ENCODE measurements around the gene OLFM1. TPM values are rescaled to one million over a fixed set of nuclear protein-coding genes. Genes with fewer than 3 reads are reported as not detected.
"Not testable (repeated sequence)": the region's sequence is repeated elsewhere in the genome, so short reads cannot be mapped to it uniquely, and the experiment has no call there.

The OLFM1 gene
- total and polyA plus RNA-seq, 4 experiments from 2014 or later = not detected

DNA sequence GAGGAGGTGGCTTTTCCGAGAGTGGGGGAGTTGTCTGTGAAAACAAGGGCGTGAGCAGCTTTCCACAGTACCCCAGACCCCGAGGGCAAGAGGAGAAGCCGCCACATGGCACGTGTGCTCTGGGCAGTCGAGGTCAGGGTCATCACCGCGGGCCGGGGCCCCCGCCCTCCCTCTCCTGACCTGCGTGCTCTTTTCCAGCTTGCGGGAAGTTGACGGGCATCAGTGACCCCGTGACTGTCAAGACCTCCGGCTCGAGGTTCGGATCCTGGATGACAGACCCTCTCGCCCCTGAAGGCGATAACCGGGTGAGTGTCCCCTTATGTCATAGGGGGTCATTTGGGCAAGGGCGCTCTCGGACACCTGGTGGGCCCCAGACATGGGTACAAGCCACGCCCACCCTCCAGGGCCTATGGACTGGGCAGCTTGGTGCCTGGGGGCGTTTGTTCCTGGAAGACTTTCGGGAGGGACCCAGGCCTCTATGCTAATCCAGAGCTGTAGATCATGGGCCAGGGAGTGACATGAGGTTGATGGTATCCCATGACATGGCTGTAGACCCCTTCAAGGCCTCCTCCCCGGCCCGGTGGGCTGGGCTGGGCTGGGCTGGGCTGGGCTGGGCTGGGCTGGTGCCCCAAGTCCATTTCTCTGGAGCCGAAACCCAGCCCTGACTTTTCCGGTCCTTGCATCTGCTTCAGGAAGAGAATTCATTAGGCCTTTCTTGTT, 19.2 kb downstream of the OLFM1 start:
- no peak overlapping the region for H3K4me3 Mint-ChIP-seq
- no peaks in the 10 kb centered on the region for H3K4me1 ChIP-seq (ENCODE audit: insufficient read depth, low read length)
- no peaks in the 10 kb centered on the region for H3K9me3 ChIP-seq (ENCODE audit: control insufficient read depth in 1 of 2, low read length in 2 of 2)
- CTCF ChIA-PET (ENCODE audit: partially characterized antibody) = no interaction called here
- peaks cover 5 to 21% of the 10 kb centered on the region in 2 donors for H3K27me3 Mint-ChIP-seq
- POLR2A ChIA-PET (ENCODE audit: partially characterized antibody) = no interaction called here
- H3K27ac Mint-ChIP-seq = no peak overlapping the region
- H3K9me3 Mint-ChIP-seq = no peaks in the 10 kb centered on the region
- DNase-seq = no peak
- no peaks in the 10 kb centered on the region for H3K27me3 ChIP-seq (ENCODE audit: insufficient read depth, low read length)
- H3K27ac ChIP-seq (ENCODE audit: low read depth, low read length) = no peak overlapping the region
- no peaks in the 10 kb centered on the region for H3K36me3 ChIP-seq (ENCODE audit: insufficient read depth, low read length)
- intact Hi-C loops (cut with micrococcal nuclease) = no loop called here
- H3K4me3 ChIP-seq (ENCODE audit: low read length in 2 of 2) = no peak overlapping the region
- H3K36me3 Mint-ChIP-seq = no peaks in the 10 kb centered on the region
- no peaks in the 10 kb centered on the region for H3K4me1 Mint-ChIP-seq

DNA sequence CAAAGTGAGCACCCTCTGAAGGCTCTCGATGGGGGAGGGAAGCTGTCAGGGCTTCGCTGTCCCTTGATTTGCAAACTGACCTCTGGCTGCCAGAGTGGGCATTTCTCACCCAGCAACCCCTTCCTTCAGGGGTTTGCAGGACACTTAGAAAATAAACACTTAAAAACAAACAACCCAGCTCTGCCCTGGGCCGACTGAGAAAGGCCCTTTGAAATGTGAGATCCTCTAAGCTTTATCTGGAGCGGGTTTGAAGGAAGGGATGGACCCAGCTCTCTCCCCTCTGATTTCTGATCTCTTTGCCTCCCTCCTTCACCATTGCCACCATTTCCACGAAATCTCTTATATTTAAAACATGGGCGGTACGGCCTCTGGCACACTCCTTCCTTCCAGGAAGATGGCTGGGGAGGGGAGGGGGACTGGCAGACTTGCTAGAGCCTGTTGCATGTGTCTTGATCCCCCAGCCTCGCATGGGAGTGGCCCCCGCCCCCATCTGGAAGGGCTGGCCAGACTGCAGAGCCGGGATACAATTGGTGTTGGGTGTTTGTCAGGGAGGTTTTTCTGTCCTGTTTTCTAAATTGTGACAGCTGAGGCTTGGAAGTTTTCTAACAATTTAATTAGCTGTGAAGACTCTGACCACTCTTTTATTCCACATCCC, 20.2 kb downstream of the OLFM1 start:
- H3K9me3 ChIP-seq (ENCODE audit: control insufficient read depth in 1 of 2, low read length in 2 of 2) = no peaks in the 10 kb centered on the region
- no peak overlapping the region for H3K27ac ChIP-seq (ENCODE audit: low read depth, low read length)
- POLR2A ChIA-PET (ENCODE audit: partially characterized antibody) = no interaction called here
- no peak for DNase-seq
- CTCF ChIA-PET (ENCODE audit: partially characterized antibody) = no interaction called here
- no peaks in the 10 kb centered on the region for H3K36me3 Mint-ChIP-seq
- H3K4me3 ChIP-seq (ENCODE audit: low read length in 2 of 2) = no peak overlapping the region
- no peaks in the 10 kb centered on the region for H3K36me3 ChIP-seq (ENCODE audit: insufficient read depth, low read length)
- no peaks in the 10 kb centered on the region for H3K4me1 Mint-ChIP-seq
- no peaks in the 10 kb centered on the region for H3K27me3 ChIP-seq (ENCODE audit: insufficient read depth, low read length)
- H3K27me3 Mint-ChIP-seq = peaks cover 8 to 21% of the 10 kb centered on the region in 2 donors
- H3K9me3 Mint-ChIP-seq = no peaks in the 10 kb centered on the region
- no peak overlapping the region for H3K4me3 Mint-ChIP-seq
- H3K27ac Mint-ChIP-seq = no peak overlapping the region
- H3K4me1 ChIP-seq (ENCODE audit: insufficient read depth, low read length) = no peaks in the 10 kb centered on the region
- intact Hi-C loops (cut with micrococcal nuclease) = no loop called here

DNA sequence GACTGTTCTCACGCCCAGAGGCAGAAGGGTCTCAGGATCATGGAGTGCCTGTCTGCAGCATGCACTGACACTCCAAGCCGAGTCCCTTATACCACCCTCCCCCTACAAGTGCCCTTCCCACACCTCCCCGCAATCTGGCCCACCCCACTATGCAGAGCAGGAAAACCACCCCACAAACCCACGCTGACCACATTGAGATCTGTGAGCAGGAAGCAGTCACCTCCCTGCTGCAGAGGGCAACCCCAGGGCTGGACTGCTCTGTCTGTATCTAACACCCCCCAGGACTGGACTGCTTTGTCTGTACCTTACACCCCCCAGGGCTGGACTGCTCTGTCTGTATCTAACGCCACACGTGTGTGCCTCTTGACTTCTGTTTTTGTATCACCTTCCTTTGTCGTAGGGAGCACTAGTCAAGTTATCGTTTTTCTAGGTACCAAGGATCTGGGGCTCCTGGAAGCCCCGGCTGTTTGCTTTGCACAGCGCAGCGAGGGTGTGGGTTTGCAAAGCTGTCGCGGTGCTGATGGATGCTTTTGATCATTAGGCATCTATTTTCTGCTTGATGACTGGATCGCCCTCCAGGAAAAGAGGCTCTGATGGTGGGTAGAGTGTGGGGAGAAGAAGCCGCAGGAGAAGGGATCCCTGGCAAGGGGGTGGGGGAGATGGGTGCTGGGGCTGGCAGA, 21.5 kb downstream of the OLFM1 start:
- peaks cover 4 to 17% of the 10 kb centered on the region in 2 donors for H3K27me3 Mint-ChIP-seq
- no peaks in the 10 kb centered on the region for H3K27me3 ChIP-seq (ENCODE audit: insufficient read depth, low read length)
- no peak overlapping the region for H3K27ac ChIP-seq (ENCODE audit: low read depth, low read length)
- no peaks in the 10 kb centered on the region for H3K4me1 ChIP-seq (ENCODE audit: insufficient read depth, low read length)
- peak overlapping the region in 1 of 7 donors; percentile 64 for H3K27ac Mint-ChIP-seq
- H3K36me3 Mint-ChIP-seq = no peaks in the 10 kb centered on the region
- H3K4me3 ChIP-seq (ENCODE audit: low read length in 2 of 2) = no peak overlapping the region
- intact Hi-C loops (cut with micrococcal nuclease) = no loop called here
- POLR2A ChIA-PET (ENCODE audit: partially characterized antibody) = no interaction called here
- no peaks in the 10 kb centered on the region for H3K4me1 Mint-ChIP-seq
- CTCF ChIA-PET (ENCODE audit: partially characterized antibody) = no interaction called here
- no peak for DNase-seq
- no peaks in the 10 kb centered on the region for H3K9me3 ChIP-seq (ENCODE audit: control insufficient read depth in 1 of 2, low read length in 2 of 2)
- H3K36me3 ChIP-seq (ENCODE audit: insufficient read depth, low read length) = no peaks in the 10 kb centered on the region
- no peaks in the 10 kb centered on the region for H3K9me3 Mint-ChIP-seq
- no peak overlapping the region for H3K4me3 Mint-ChIP-seq

DNA sequence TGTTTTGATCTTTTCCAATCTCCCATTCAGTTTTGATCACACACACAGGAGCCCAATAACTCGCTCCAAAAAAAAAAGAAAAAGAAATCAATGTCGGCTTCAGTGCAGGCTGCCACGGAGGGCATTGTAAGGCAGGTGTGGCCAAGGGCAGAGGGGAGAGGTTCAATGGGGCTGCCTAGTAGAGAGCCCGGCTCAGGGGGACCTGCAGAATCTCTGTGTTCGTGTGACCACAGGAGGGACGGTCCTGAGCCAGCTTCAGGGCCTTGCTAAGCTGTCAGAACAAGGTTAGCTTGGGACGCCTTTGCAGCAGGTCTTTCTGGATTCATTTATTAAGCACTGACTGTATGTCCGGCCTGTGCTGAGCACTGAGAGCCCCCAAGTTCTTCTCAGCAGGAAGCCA, 22.2 kb downstream of the OLFM1 start:
- Histone ChIP-seq H3K9me3 (ENCODE audit: control insufficient read depth in 1 of 2, low read length in 2 of 2) (no peaks in the 10 kb centered on the region), H3K36me3 (ENCODE audit: insufficient read depth, low read length) (no peaks in the 10 kb centered on the region), H3K27me3 (ENCODE audit: insufficient read depth, low read length) (no peaks in the 10 kb centered on the region), H3K4me1 (ENCODE audit: insufficient read depth, low read length) (no peaks in the 10 kb centered on the region), H3K27ac (ENCODE audit: low read depth, low read length) (no peak overlapping the region), H3K4me3 (ENCODE audit: low read length in 2 of 2) (no peak overlapping the region)
- intact Hi-C loops (cut with micrococcal nuclease) = no loop called here
- DNase-seq = no peak
- no peaks in the 10 kb centered on the region for H3K9me3 Mint-ChIP-seq
- no peaks in the 10 kb centered on the region for H3K4me1 Mint-ChIP-seq
- peaks cover 4 to 16% of the 10 kb centered on the region in 2 donors for H3K27me3 Mint-ChIP-seq
- no peaks in the 10 kb centered on the region for H3K36me3 Mint-ChIP-seq
- POLR2A ChIA-PET (ENCODE audit: partially characterized antibody) = no interaction called here
- CTCF ChIA-PET (ENCODE audit: partially characterized antibody) = no interaction called here
- peak overlapping the region in 1 of 8 donors; percentile 42 for H3K4me3 Mint-ChIP-seq
- H3K27ac Mint-ChIP-seq = no peak overlapping the region

DNA sequence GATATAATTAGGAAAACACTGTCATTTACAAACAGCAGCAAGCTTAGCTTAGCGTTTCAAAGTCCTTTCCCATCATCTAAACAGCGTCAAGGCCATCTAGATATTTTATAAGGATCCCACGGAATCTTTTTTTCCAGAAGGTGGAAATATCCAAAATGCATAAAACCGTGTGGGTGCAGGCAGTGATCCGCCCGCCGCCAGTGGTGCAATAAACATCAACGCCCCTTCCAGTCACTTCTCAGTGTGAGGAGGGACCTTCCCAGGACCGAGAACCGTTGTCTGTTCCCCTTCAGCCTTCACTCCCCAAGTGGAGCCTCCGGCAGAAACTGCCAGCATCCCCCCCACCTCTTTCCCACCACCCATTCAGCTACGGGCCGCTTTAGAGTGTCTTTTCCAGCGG, 22.9 kb downstream of the OLFM1 start:
- H3K27me3 ChIP-seq (ENCODE audit: insufficient read depth, low read length) = no peaks in the 10 kb centered on the region
- H3K27ac Mint-ChIP-seq = no peak overlapping the region
- intact Hi-C loops (cut with micrococcal nuclease) = no loop called here

DNA sequence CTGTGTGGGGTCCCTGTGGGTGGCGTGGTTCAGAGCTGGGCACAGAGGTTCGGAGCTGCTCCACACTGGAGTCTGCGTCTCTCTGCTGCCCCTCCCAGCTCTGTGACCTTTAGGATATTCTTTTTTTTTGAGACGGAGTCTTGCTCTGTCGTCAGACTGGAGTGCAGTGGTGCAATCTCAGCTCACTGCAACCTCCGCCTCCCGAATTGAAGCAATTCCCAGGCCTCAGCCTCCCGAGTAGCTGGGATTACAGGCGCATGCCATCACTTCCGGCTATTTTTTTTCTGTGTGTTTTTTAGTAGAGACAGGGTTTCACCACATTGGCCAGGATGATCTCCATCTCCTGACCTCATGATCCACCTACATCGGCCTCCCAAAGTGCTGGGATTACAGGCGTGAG, 24.1 kb downstream of the OLFM1 start:
- intact Hi-C loops (cut with micrococcal nuclease) = not testable (repeated sequence)

More for the DNA sequence above, 22.9 kb downstream of the OLFM1 start:
- Mint-ChIP-seq H3K27me3 (peaks cover 4 to 16% of the 10 kb centered on the region in 2 donors), H3K9me3 (no peaks in the 10 kb centered on the region), H3K4me1 (no peaks in the 10 kb centered on the region), H3K4me3 (no peak overlapping the region), H3K36me3 (no peaks in the 10 kb centered on the region)
- Histone ChIP-seq H3K27ac (ENCODE audit: low read depth, low read length) (no peak overlapping the region), H3K9me3 (ENCODE audit: control insufficient read depth in 1 of 2, low read length in 2 of 2) (no peaks in the 10 kb centered on the region), H3K4me3 (ENCODE audit: low read length in 2 of 2) (no peak overlapping the region), H3K36me3 (ENCODE audit: insufficient read depth, low read length) (no peaks in the 10 kb centered on the region), H3K4me1 (ENCODE audit: insufficient read depth, low read length) (no peaks in the 10 kb centered on the region)
- POLR2A ChIA-PET (ENCODE audit: partially characterized antibody) = no interaction called here
- CTCF ChIA-PET (ENCODE audit: partially characterized antibody) = no interaction called here
- no peak for DNase-seq

DNA sequence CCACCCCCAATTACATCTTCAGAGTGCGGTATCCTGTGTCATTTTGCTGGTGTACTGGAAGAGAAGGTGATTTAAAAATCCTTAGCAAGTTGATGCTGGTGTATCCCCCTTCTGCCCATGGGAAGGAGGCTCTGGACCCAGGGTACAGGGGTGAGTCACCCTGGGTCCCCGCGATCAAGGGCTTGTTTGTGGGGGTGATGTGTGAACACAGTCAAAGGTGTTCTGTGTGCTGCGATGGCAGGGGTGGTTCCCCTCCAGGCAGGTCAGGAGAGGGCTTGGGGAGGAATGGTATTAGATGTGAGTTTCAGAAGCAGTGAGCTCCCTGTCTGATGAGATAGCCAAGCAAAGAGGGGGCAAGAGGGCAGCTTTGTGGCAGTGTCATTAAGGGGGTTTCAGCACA, 28.9 kb downstream of the OLFM1 start:
- DNase-seq = no peak
- H3K9me3 ChIP-seq (ENCODE audit: control insufficient read depth in 1 of 2, low read length in 2 of 2) = no peaks in the 10 kb centered on the region
- Mint-ChIP-seq H3K4me3 (no peak overlapping the region), H3K27me3 (peaks cover 0 to 3% of the 10 kb centered on the region in 2 donors), H3K9me3 (peaks cover 0 to 2% (median 0%) of the 10 kb centered on the region in 8 donors), H3K4me1 (no peaks in the 10 kb centered on the region), H3K36me3 (no peaks in the 10 kb centered on the region), H3K27ac (no peak overlapping the region)
- ChIA-PET POLR2A (ENCODE audit: partially characterized antibody) (no interaction called here), CTCF (ENCODE audit: partially characterized antibody) (no interaction called here)
- intact Hi-C loops (cut with micrococcal nuclease) = no loop called here
- H3K4me3 ChIP-seq (ENCODE audit: low read length in 2 of 2) = no peak overlapping the region
- no peaks in the 10 kb centered on the region for H3K36me3 ChIP-seq (ENCODE audit: insufficient read depth, low read length)
- H3K27ac ChIP-seq (ENCODE audit: low read depth, low read length) = no peak overlapping the region
- no peaks in the 10 kb centered on the region for H3K27me3 ChIP-seq (ENCODE audit: insufficient read depth, low read length)
- no peaks in the 10 kb centered on the region for H3K4me1 ChIP-seq (ENCODE audit: insufficient read depth, low read length)

More for the DNA sequence above, 24.1 kb downstream of the OLFM1 start:
- CTCF ChIA-PET (ENCODE audit: partially characterized antibody); H3K4me1 Mint-ChIP-seq; POLR2A ChIA-PET (ENCODE audit: partially characterized antibody); H3K9me3 ChIP-seq (ENCODE audit: control insufficient read depth in 1 of 2, low read length in 2 of 2); H3K4me3 Mint-ChIP-seq; H3K27ac ChIP-seq (ENCODE audit: low read depth, low read length); H3K36me3 ChIP-seq (ENCODE audit: insufficient read depth, low read length); DNase-seq; H3K4me1 ChIP-seq (ENCODE audit: insufficient read depth, low read length); H3K36me3 Mint-ChIP-seq; H3K9me3 Mint-ChIP-seq; H3K4me3 ChIP-seq (ENCODE audit: low read length in 2 of 2); H3K27me3 ChIP-seq (ENCODE audit: insufficient read depth, low read length); H3K27ac Mint-ChIP-seq: not testable (repeated sequence)
- peaks cover 4 to 16% of the 10 kb centered on the region in 2 donors for H3K27me3 Mint-ChIP-seq

Data from CD4-positive, alpha-beta memory T cell (primary cell).